Caco-2 (cell line): ENCODE measurements around the gene NUDT15. TPM values are rescaled to one million over a fixed set of nuclear protein-coding genes. Genes with fewer than 3 reads are reported as not detected.

ENCODE experiments used
- BruUV-seq: library from RNA; stranded (reverse); fragments of 400-500 nt; replicated peaks from 2 replicates; lab custom pipeline; 2021; lab: Mats Ljungman, UMichigan
- CTCF ChIA-PET: fragments of 300-600 bp; sonication (Branson Sonifier 250); formaldehyde crosslinking; loops from one replicate; lab custom pipeline; 2022; ENCODE audit warnings: antibody characterized with exemption; lab: Charles Lee
- POLR2A ChIA-PET: fragments of 300-600 bp; sonication (Branson Sonifier 250); formaldehyde crosslinking; loops from one replicate; lab custom pipeline; 2022; ENCODE audit warnings: antibody characterized with exemption; lab: Charles Lee
- DNase-seq, 2 experiments: peaks; one replicate each; pipeline versions ENCODE4 v3.0.0 to v3.0.0-alpha.2; 2020 to 2022
- H3K27me3 ChIP-seq: replicated peaks from 2 replicates; pipeline ENCODE4 v1.6.0; 2011; ENCODE audit warnings: low read length; ENCODE audit not compliant: control insufficient read depth, insufficient read depth
- H3K36me3 ChIP-seq: 2 replicates; pipeline ENCODE4 v1.5.1; 2011; ENCODE audit warnings: low read length; ENCODE audit not compliant: control insufficient read depth, insufficient read depth
- H3K4me1 ChIP-seq: fragments of 250-450 bp; sonication (Bioruptor Pico); 2 replicates; pipeline ENCODE4 v1.5.1; 2020; ENCODE audit warnings: mild to moderate bottlenecking
- H3K4me3 ChIP-seq: 2 replicates; pipeline ENCODE4 v1.5.1; 2011; ENCODE audit warnings: low read depth, mild to moderate bottlenecking, control low read depth, low read length
- H3K9me3 ChIP-seq: fragments of 250-450 bp; sonication (Bioruptor Pico); 2 replicates; pipeline ENCODE4 v1.5.1; 2020; ENCODE audit warnings: mild to moderate bottlenecking, moderate library complexity
- H3K27ac Mint-ChIP-seq: one replicate; pipeline ENCODE4 v1.8.0; 2022; ENCODE audit warnings: mixed read lengths; ENCODE audit not compliant: unreplicated experiment
- H3K27me3 Mint-ChIP-seq: one replicate; pipeline ENCODE4 v1.8.0; 2022; ENCODE audit warnings: mixed read lengths; ENCODE audit not compliant: insufficient read depth, unreplicated experiment
- H3K36me3 Mint-ChIP-seq: one replicate; pipeline ENCODE4 v1.8.0; 2022; ENCODE audit warnings: mild to moderate bottlenecking, mixed read lengths; ENCODE audit not compliant: insufficient read depth, unreplicated experiment
- H3K4me1 Mint-ChIP-seq: one replicate; pipeline ENCODE4 v1.8.0; 2022; ENCODE audit warnings: low read depth, mixed read lengths; ENCODE audit not compliant: unreplicated experiment
- H3K4me3 Mint-ChIP-seq: one replicate; pipeline ENCODE4 v1.8.0; 2022; ENCODE audit warnings: mild to moderate bottlenecking, moderate library complexity, mixed read lengths; ENCODE audit not compliant: unreplicated experiment
- H3K9me3 Mint-ChIP-seq: one replicate; pipeline ENCODE4 v1.8.0; 2022; ENCODE audit warnings: mixed read lengths; ENCODE audit not compliant: unreplicated experiment
- CTCF ChIP-seq, 2 experiments: fragments of 200-600 bp in 1 of 2; IDR thresholded peaks; 1 replicate in 1 of 2; 2 replicates in 1 of 2; pipeline versions ENCODE4 v1.5.1 to v1.8.0; 2011 to 2022; ENCODE audit warnings: antibody characterized with exemption in 1 of 2, control low read depth in 1 of 2, inconsistent platforms in 1 of 2, low read depth in 1 of 2, low read length in 1 of 2, mild to moderate bottlenecking in 1 of 2, moderate library complexity in 1 of 2; ENCODE audit not compliant: insufficient read depth in 1 of 2, severe bottlenecking in 1 of 2, unreplicated experiment in 1 of 2
- intact Hi-C: fragments of 100-400 bp; cut with micrococcal nuclease; formaldehyde crosslinking; loops from one replicate; pipeline ENCODE4 v1.10.0; 2022; ENCODE audit not compliant: unreplicated experiment
- total RNA-seq: library from RNA; stranded (reverse); gene quantifications from 2 replicates; pipeline ENCODE4 v1.2.3, GENCODE V29; 2022

The NUDT15 gene
- total RNA-seq, 1 experiment from 2014 or later: 36.0 TPM

GRCh38 chr13:48072787-48073186 lies 35.3 kb downstream of the NUDT15 start:
- TF ChIP-seq CTCF (IDR thresholded peaks at IDR 0.05; ENCODE audit: insufficient read depth in 1 of 2, low read depth in 1 of 2, low read length in 1 of 2, severe bottlenecking in 1 of 2, unreplicated experiment in 1 of 2): no peak
- Mint-ChIP-seq H3K36me3 (peaks cover 88% of the 10 kb centered on the region), H3K4me3 (no peak overlapping the region), H3K4me1 (no peaks in the 10 kb centered on the region), H3K27me3 (no peaks in the 10 kb centered on the region), H3K9me3 (peaks cover 26% of the 10 kb centered on the region), H3K27ac (no peak overlapping the region)
- POLR2A ChIA-PET: no interaction called here
- DNase-seq: no peak
- no TSS peak for BruUV-seq
- intact Hi-C loops: no loop called here
- Histone ChIP-seq H3K36me3 (peaks cover 19% of the 10 kb centered on the region), H3K4me3 (no peak overlapping the region), H3K9me3 (peaks cover 34% of the 10 kb centered on the region), H3K27me3 (no peaks in the 10 kb centered on the region), H3K4me1 (no peaks in the 10 kb centered on the region)
- CTCF ChIA-PET: no interaction called here

GRCh38 chr13:48074006-48074405 lies 36.5 kb downstream of the NUDT15 start:
- Mint-ChIP-seq H3K4me1 (no peaks in the 10 kb centered on the region), H3K27ac (no peak overlapping the region), H3K27me3 (no peaks in the 10 kb centered on the region), H3K36me3 (peaks cover 91% of the 10 kb centered on the region), H3K4me3 (no peak overlapping the region), H3K9me3 (peaks cover 26% of the 10 kb centered on the region)
- ChIA-PET POLR2A (no interaction called here), CTCF (no interaction called here)
- peaks cover 25% of the 10 kb centered on the region for H3K9me3 ChIP-seq
- H3K27me3 ChIP-seq: no peaks in the 10 kb centered on the region
- peaks cover 18% of the 10 kb centered on the region for H3K36me3 ChIP-seq
- intact Hi-C loops: no loop called here
- no peak overlapping the region for H3K4me3 ChIP-seq
- no TSS peak for BruUV-seq
- no peak for DNase-seq
- no peak for TF ChIP-seq CTCF (IDR thresholded peaks at IDR 0.05; ENCODE audit: insufficient read depth in 1 of 2, low read depth in 1 of 2, low read length in 1 of 2, severe bottlenecking in 1 of 2, unreplicated experiment in 1 of 2)
- no peaks in the 10 kb centered on the region for H3K4me1 ChIP-seq

GRCh38 chr13:48078251-48078656 lies 40.7 kb downstream of the NUDT15 start:
- POLR2A ChIA-PET: no interaction called here
- intact Hi-C loops: no loop called here
- H3K4me1 Mint-ChIP-seq: no peaks in the 10 kb centered on the region
- peak in 1 of 2 experiments; percentile 33 for DNase-seq
- no peak overlapping the region for H3K27ac Mint-ChIP-seq
- Histone ChIP-seq H3K36me3 (peaks cover 6% of the 10 kb centered on the region; the same call in 1 of the 2 replicates), H3K4me3 (no peak overlapping the region), H3K9me3 (peaks cover 5% of the 10 kb centered on the region; the same call in 1 of the 2 replicates), H3K27me3 (no peaks in the 10 kb centered on the region), H3K4me1 (no peaks in the 10 kb centered on the region)
- no peak overlapping the region for H3K4me3 Mint-ChIP-seq
- TF ChIP-seq CTCF (IDR thresholded peaks at IDR 0.05; ENCODE audit: insufficient read depth in 1 of 2, low read depth in 1 of 2, low read length in 1 of 2, severe bottlenecking in 1 of 2, unreplicated experiment in 1 of 2): peak in 1 of 2 experiments; percentile 22
- H3K36me3 Mint-ChIP-seq: peaks cover 77% of the 10 kb centered on the region
- no peaks in the 10 kb centered on the region for H3K9me3 Mint-ChIP-seq
- no TSS peak for BruUV-seq
- no peaks in the 10 kb centered on the region for H3K27me3 Mint-ChIP-seq
- CTCF ChIA-PET: interaction anchor here (1.5 kb wide), 1 partner anchor 40 kb away, joined by 4 read pairs; the partner anchor contains the start of gene NUDT15
